Ovary (tissue), 3 donors: ENCODE data around the gene NRXN2.

ENCODE experiments used
- CTCF ChIP-seq, 3 donors: fragments of 450-650 bp in 2 of 3; fragments of 200-600 bp in 1 of 3; IDR thresholded peaks; one replicate each; pipeline versions ENCODE4 v1.5.1 to v1.8.0; 2016 to 2022; ENCODE audit warnings: antibody characterized with exemption in 3 of 3, mild to moderate bottlenecking in 1 of 3
- EP300 ChIP-seq: sonication (generic); formaldehyde crosslinking; IDR thresholded peaks from one replicate; pipeline ENCODE4 v1.6.1; 2017; ENCODE audit warnings: antibody characterized with exemption
- POLR2A ChIP-seq: fragments of 450-650 bp; IDR thresholded peaks from one replicate; pipeline ENCODE4 v1.6.1; 2017; ENCODE audit warnings: antibody characterized with exemption, mild to moderate bottlenecking, moderate library complexity
- donor health status: DM: no; HTN: no; CAD: no.

- no peak for TF ChIP-seq CTCF (IDR thresholded peaks at IDR 0.05)
- peak; percentile 12 for TF ChIP-seq POLR2A
- no peak for TF ChIP-seq EP300
These were observed 22.2 kb upstream of the NRXN2 start for GRCh38 chr11:64745189-64745520.
